Mammary epithelial cell (primary cell): Measurements from ENCODE around the gene WDR37.

Experiments
- EZH2 ChIP-seq: IDR thresholded peaks from 2 replicates; pipeline ENCODE4 v1.6.1; 2012; ENCODE audit warnings: low read length, inconsistent platforms, borderline replicate concordance
- TF ChIP-seq, protein P1 (sequence below), 2 donors: IDR thresholded peaks in 1 of 2; conservative IDR thresholded peaks in 1 of 2; 2 replicates each; pipeline ENCODE4 v1.5.1; 2011 to 2012; ENCODE audit warnings: inconsistent platforms in 2 of 2, low read length in 2 of 2, mild to moderate bottlenecking in 2 of 2, control low read depth in 1 of 2, low read depth in 1 of 2; ENCODE audit not compliant: insufficient read depth in 1 of 2; ENCODE audit errors: extremely low read depth in 1 of 2

DNA sequence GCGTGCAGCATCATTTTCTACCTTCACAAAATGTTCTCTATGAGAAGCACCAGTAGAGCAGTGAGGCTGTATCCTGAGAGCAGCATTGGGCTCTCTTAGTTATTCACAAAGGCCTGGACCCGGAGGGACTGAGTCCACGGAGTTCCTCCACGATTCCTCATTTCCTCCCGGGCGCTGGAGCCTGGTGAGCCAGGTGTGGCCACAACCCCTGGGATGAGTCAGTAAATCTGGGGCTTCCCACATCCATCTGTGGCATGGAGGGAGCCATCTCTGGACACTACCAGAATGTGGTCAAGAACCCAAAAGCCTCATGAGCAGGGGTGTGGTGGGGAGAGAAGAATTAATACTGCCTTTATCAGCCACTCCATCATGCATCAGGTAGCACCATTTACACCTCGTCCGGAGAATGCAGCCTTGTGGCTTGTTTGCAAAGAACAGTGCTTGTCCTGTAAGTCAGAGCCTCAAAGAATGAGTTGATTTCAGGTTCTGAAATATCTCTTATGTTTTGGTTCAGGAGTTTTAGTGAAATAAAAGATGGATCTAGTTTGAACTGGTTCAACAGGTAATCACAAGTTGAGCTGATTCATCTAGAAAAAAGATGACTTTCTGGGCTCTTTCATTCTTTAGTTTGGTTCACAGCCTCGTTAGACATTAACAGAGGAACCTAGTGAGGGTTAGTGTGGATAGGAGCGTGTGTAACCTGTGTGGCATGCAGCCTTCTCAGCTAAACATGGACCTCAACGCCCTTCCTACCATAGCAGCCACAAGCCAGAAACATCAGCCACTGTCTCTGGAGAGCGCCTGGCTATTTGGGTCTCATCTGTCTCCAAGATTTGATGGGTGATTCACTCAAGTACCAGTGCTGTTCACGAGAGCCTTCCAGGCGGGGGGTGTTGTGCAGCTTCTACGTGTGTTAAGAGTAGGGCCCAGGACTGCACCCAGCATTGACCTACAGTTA is 95.2 kb downstream of the WDR37 start:
- TF ChIP-seq, protein P1, sequence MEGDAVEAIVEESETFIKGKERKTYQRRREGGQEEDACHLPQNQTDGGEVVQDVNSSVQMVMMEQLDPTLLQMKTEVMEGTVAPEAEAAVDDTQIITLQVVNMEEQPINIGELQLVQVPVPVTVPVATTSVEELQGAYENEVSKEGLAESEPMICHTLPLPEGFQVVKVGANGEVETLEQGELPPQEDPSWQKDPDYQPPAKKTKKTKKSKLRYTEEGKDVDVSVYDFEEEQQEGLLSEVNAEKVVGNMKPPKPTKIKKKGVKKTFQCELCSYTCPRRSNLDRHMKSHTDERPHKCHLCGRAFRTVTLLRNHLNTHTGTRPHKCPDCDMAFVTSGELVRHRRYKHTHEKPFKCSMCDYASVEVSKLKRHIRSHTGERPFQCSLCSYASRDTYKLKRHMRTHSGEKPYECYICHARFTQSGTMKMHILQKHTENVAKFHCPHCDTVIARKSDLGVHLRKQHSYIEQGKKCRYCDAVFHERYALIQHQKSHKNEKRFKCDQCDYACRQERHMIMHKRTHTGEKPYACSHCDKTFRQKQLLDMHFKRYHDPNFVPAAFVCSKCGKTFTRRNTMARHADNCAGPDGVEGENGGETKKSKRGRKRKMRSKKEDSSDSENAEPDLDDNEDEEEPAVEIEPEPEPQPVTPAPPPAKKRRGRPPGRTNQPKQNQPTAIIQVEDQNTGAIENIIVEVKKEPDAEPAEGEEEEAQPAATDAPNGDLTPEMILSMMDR (conservative IDR thresholded peaks at IDR 0.05 in 1 of 2, IDR thresholded peaks at IDR 0.05 in 1 of 2; ENCODE audit: extremely low read depth in 1 of 2, insufficient read depth in 1 of 2, low read depth in 1 of 2, low read length in 2 of 2) = no peak
- TF ChIP-seq EZH2 = no peak
